Measurements from ENCODE around the gene VMAC.

Gene VMAC

GRCh38 chr19:5940260-5941208, 35.9 kb downstream of the VMAC start:
- H3K4me3 ChIP-seq (ENCODE audit: low read depth, low read length): no peak overlapping the region
- H3K4me1 ChIP-seq (ENCODE audit: control insufficient read depth, insufficient read depth, low read length): no peaks in the 10 kb centered on the region
- H3K9me3 ChIP-seq (ENCODE audit: control insufficient read depth, insufficient read depth, low read length): no peaks in the 10 kb centered on the region
- peaks cover 34% of the 10 kb centered on the region for H3K36me3 ChIP-seq (ENCODE audit: control insufficient read depth, insufficient read depth, low read length)
- no peaks in the 10 kb centered on the region for H3K27me3 ChIP-seq (ENCODE audit: control insufficient read depth, insufficient read depth, low read length)
- no peak overlapping the region for H3K9ac ChIP-seq (ENCODE audit: low read depth, low read length)

DNA sequence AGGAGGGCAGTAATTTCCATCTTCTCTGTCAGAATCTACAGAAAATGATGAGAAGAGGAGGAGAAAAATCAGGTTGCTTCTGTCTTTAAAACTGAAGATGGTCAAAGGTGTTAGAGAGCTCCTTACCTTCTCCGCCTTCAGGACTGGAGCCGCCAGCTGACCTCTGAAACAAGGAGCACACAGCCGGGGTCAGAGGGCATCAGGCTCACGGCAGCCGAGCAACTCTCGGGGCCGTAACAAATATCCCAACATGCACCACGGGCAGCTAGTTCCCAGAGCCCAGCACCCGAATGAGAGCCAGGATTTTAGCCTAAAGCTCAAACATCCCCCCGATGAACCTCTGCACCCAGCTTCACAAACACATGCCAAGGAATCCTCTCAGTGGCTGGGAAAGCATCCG, 37.0 kb downstream of the VMAC start:
- no peaks in the 10 kb centered on the region for H3K27me3 ChIP-seq (ENCODE audit: control insufficient read depth, insufficient read depth, low read length)
- peaks cover 31% of the 10 kb centered on the region for H3K36me3 ChIP-seq (ENCODE audit: control insufficient read depth, insufficient read depth, low read length)
- no peaks in the 10 kb centered on the region for H3K9me3 ChIP-seq (ENCODE audit: control insufficient read depth, insufficient read depth, low read length)
- H3K4me3 ChIP-seq (ENCODE audit: low read depth, low read length): no peak overlapping the region
- H3K4me1 ChIP-seq (ENCODE audit: control insufficient read depth, insufficient read depth, low read length): no peaks in the 10 kb centered on the region
- H3K9ac ChIP-seq (ENCODE audit: low read depth, low read length): no peak overlapping the region

- no peak overlapping the region for H3K9ac ChIP-seq (ENCODE audit: low read depth, low read length)
- no peak overlapping the region for H3K4me3 ChIP-seq (ENCODE audit: low read depth, low read length)
- peaks cover 24% of the 10 kb centered on the region for H3K36me3 ChIP-seq (ENCODE audit: control insufficient read depth, insufficient read depth, low read length)
- H3K4me1 ChIP-seq (ENCODE audit: control insufficient read depth, insufficient read depth, low read length): peaks cover 2% of the 10 kb centered on the region
- H3K9me3 ChIP-seq (ENCODE audit: control insufficient read depth, insufficient read depth, low read length): no peaks in the 10 kb centered on the region
- no peaks in the 10 kb centered on the region for H3K27me3 ChIP-seq (ENCODE audit: control insufficient read depth, insufficient read depth, low read length)
Observed at GRCh38 chr19:5943045-5943444, 38.4 kb downstream of the VMAC start.

DNA sequence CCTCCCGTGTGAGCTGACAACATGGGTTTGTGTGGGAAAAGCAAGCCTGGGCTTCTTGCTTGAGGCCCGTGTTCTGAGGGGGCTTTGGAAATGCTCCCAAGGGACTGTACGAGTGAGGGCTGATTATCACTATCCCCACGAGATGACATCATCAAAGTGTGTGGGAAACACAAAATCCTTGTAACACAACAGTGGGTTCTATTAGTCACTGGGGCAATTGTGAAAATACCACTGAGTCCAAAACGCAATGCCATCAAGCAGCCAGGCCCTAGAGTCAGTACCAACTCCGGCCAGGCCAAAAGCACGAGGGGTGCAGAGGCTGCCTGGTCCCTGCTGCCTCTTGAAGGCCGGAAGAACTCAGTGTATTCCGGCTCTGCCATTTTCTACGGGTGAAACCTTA, 39.0 kb downstream of the VMAC start:
- H3K4me3 ChIP-seq (ENCODE audit: low read depth, low read length): no peak overlapping the region
- H3K9me3 ChIP-seq (ENCODE audit: control insufficient read depth, insufficient read depth, low read length): no peaks in the 10 kb centered on the region
- H3K4me1 ChIP-seq (ENCODE audit: control insufficient read depth, insufficient read depth, low read length): peaks cover 4% of the 10 kb centered on the region
- H3K9ac ChIP-seq (ENCODE audit: low read depth, low read length): peak overlapping the region; percentile 62
- H3K27me3 ChIP-seq (ENCODE audit: control insufficient read depth, insufficient read depth, low read length): no peaks in the 10 kb centered on the region
- H3K36me3 ChIP-seq (ENCODE audit: control insufficient read depth, insufficient read depth, low read length): peaks cover 23% of the 10 kb centered on the region

DNA sequence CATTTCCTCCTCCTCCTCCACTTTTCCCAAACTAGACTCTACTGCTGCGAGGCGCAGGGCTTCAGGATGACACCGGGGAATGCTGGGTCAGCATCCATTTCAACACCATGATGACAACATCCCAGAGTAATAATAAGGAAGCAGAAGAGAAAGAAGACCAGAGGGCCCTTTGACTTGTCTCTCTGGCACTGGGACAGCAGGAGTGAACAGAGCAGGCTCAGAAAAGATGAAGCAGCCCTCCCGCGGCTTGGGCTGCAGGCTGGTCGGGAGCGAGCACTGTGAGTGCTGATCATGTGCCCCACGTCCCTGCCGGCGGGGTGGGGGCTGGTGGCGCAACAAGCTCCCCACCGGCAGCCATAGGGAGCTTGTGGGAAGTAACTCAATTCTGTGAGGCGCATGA, 42.8 kb downstream of the VMAC start:
- Histone ChIP-seq H3K36me3 (ENCODE audit: control insufficient read depth, insufficient read depth, low read length) (peaks cover 11% of the 10 kb centered on the region), H3K4me1 (ENCODE audit: control insufficient read depth, insufficient read depth, low read length) (peaks cover 28% of the 10 kb centered on the region), H3K4me3 (ENCODE audit: low read depth, low read length) (no peak overlapping the region), H3K9me3 (ENCODE audit: control insufficient read depth, insufficient read depth, low read length) (no peaks in the 10 kb centered on the region), H3K9ac (ENCODE audit: low read depth, low read length) (no peak overlapping the region), H3K27me3 (ENCODE audit: control insufficient read depth, insufficient read depth, low read length) (no peaks in the 10 kb centered on the region)

- peaks cover 41% of the 10 kb centered on the region for H3K4me1 ChIP-seq (ENCODE audit: control insufficient read depth, insufficient read depth, low read length)
- H3K9me3 ChIP-seq (ENCODE audit: control insufficient read depth, insufficient read depth, low read length): no peaks in the 10 kb centered on the region
- no peaks in the 10 kb centered on the region for H3K27me3 ChIP-seq (ENCODE audit: control insufficient read depth, insufficient read depth, low read length)
- H3K36me3 ChIP-seq (ENCODE audit: control insufficient read depth, insufficient read depth, low read length): peaks cover 11% of the 10 kb centered on the region
- no peak overlapping the region for H3K9ac ChIP-seq (ENCODE audit: low read depth, low read length)
- no peak overlapping the region for H3K4me3 ChIP-seq (ENCODE audit: low read depth, low read length)
Observed at GRCh38 chr19:5948752-5949564, 44.3 kb downstream of the VMAC start.

DNA sequence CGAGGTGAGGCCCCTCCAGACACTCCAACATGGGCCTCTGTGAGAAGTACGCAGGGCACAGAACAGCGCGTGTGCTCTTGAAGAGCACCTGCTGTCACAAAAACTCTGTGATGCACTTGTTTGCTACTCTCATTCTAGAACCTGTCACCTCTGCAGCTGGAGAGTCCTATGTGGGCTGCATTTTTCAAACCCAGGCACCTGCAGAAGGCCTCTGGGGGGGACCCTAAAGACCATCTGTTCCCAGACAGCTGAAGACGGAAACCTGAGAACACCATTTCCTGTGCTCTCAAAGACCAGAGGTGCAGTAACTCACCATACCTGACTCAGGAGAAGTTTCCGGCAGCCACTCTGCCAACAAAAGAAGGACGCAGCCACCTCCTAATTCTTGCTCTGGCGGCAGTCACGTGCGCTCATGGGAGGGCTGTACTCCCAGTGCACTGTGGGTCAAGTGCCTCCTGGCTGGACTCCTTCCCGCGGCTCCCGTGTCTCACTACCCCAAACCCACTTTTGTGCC, 45.2 kb downstream of the VMAC start:
- Histone ChIP-seq H3K9ac (ENCODE audit: low read depth, low read length) (no peak overlapping the region), H3K4me1 (ENCODE audit: control insufficient read depth, insufficient read depth, low read length) (peaks cover 49% of the 10 kb centered on the region), H3K4me3 (ENCODE audit: low read depth, low read length) (no peak overlapping the region), H3K27me3 (ENCODE audit: control insufficient read depth, insufficient read depth, low read length) (no peaks in the 10 kb centered on the region), H3K9me3 (ENCODE audit: control insufficient read depth, insufficient read depth, low read length) (no peaks in the 10 kb centered on the region), H3K36me3 (ENCODE audit: control insufficient read depth, insufficient read depth, low read length) (peaks cover 11% of the 10 kb centered on the region)

DNA sequence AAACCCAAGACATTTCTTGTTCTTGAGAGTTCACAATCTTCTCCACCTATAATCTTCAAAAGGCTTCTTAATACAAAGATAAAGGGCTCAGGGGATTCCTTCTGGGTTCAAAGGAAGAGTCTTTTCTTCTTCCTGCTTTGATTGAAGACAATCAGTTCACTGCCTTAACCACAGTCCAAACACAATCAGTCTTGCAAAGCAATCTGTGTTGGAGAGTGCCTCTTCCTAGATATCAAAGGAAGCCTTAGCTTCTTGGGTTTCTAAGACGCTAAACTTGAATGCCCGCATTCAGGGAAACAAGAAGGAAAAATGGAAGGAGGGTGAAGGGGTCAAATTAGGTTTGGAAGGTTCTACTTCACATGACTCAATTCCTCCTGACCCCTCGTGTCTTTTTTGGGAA, 46.1 kb downstream of the VMAC start:
- no peaks in the 10 kb centered on the region for H3K9me3 ChIP-seq (ENCODE audit: control insufficient read depth, insufficient read depth, low read length)
- H3K9ac ChIP-seq (ENCODE audit: low read depth, low read length): no peak overlapping the region
- H3K36me3 ChIP-seq (ENCODE audit: control insufficient read depth, insufficient read depth, low read length): peaks cover 11% of the 10 kb centered on the region
- H3K4me1 ChIP-seq (ENCODE audit: control insufficient read depth, insufficient read depth, low read length): peaks cover 53% of the 10 kb centered on the region
- no peaks in the 10 kb centered on the region for H3K27me3 ChIP-seq (ENCODE audit: control insufficient read depth, insufficient read depth, low read length)
- no peak overlapping the region for H3K4me3 ChIP-seq (ENCODE audit: low read depth, low read length)

- Histone ChIP-seq H3K36me3 (ENCODE audit: control insufficient read depth, insufficient read depth, low read length) (peaks cover 11% of the 10 kb centered on the region), H3K27me3 (ENCODE audit: control insufficient read depth, insufficient read depth, low read length) (no peaks in the 10 kb centered on the region), H3K4me3 (ENCODE audit: low read depth, low read length) (no peak overlapping the region), H3K4me1 (ENCODE audit: control insufficient read depth, insufficient read depth, low read length) (peaks cover 59% of the 10 kb centered on the region), H3K9ac (ENCODE audit: low read depth, low read length) (no peak overlapping the region), H3K9me3 (ENCODE audit: control insufficient read depth, insufficient read depth, low read length) (no peaks in the 10 kb centered on the region)
Observed at GRCh38 chr19:5951338-5951861, 46.7 kb downstream of the VMAC start.

DNA sequence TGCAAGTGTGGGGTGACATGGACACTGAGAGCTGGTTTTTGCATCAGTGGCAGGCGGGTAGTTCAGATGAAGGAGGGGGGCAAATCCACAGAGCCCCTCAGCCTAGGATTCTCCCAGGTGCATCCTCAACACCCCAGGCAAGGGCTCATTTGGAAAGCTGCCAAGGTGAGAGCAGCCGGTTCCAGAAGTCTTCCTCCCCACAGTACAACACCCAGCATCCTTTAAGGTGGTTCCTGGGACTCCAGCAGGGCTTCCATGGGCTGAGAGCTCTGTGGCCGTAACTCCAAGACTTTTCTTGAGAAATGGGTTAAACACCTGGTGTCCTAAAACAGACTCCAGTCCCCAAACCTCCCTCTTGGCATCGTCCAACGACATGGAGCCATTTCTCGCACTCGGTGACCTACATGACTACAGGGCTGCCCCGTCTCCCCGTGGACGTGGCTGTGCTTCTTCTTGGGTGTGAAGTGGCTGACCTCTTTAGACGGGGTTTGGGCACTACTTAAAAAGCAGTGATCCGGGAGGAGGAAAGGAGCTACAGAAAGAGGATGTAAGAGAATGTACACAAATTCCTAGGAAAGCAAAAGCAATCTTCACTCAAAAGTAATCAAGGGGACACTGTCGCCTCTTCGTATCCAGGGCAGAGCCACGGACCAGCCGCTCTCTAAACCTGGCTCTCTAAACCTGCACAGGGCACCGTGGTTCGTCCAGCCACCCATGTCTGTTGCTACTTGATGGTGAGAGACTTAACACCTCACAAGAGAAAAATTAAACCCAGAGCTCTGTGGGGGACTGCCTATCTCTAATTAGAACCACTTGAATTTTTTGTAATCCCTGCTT, 47.7 kb downstream of the VMAC start:
- Histone ChIP-seq H3K4me3 (ENCODE audit: low read depth, low read length) (no peak overlapping the region), H3K9me3 (ENCODE audit: control insufficient read depth, insufficient read depth, low read length) (no peaks in the 10 kb centered on the region), H3K9ac (ENCODE audit: low read depth, low read length) (no peak overlapping the region), H3K36me3 (ENCODE audit: control insufficient read depth, insufficient read depth, low read length) (peaks cover 10% of the 10 kb centered on the region), H3K27me3 (ENCODE audit: control insufficient read depth, insufficient read depth, low read length) (no peaks in the 10 kb centered on the region), H3K4me1 (ENCODE audit: control insufficient read depth, insufficient read depth, low read length) (peaks cover 66% of the 10 kb centered on the region)

DNA sequence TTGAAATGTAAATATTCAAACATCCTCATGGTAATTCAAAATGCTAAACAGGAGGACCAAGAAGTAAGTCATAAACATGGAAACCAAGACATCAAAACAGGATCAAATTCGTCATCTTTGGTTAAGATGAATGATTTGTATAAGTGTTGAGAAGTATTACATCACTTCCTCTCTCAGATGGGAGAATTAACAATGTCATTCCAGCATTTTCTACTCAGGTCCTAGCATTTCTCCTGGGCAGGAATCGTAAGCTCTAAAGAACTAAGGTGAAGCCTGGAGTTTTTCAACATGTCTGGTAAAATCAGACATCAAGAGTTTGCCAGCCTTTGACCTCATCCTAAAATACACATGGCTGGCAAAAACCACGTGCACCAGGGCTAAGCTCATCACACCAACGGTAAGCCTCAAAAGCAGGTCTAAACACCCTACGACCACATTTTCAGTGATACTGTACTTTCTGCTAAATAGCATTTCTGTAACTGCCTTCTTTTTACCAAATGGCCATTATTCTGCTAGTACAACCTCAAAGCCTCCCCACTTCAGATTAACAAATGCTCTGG, 48.4 kb downstream of the VMAC start:
- no peak overlapping the region for H3K9ac ChIP-seq (ENCODE audit: low read depth, low read length)
- H3K4me1 ChIP-seq (ENCODE audit: control insufficient read depth, insufficient read depth, low read length): peaks cover 73% of the 10 kb centered on the region
- peaks cover 6% of the 10 kb centered on the region for H3K36me3 ChIP-seq (ENCODE audit: control insufficient read depth, insufficient read depth, low read length)
- no peak overlapping the region for H3K4me3 ChIP-seq (ENCODE audit: low read depth, low read length)
- H3K9me3 ChIP-seq (ENCODE audit: control insufficient read depth, insufficient read depth, low read length): no peaks in the 10 kb centered on the region
- no peaks in the 10 kb centered on the region for H3K27me3 ChIP-seq (ENCODE audit: control insufficient read depth, insufficient read depth, low read length)

All from iPS-15b (cell line).